Lower leg skin (tissue), 3 donors: ENCODE data around the gene PTPN2.

Source experiments
- POLR2A ChIP-seq, 2 donors: fragments of 450-650 bp; IDR thresholded peaks; one replicate each; pipeline ENCODE4 v1.6.1; 2016 to 2017; ENCODE audit warnings: antibody characterized with exemption in 2 of 2, mild to moderate bottlenecking in 1 of 2, moderate library complexity in 1 of 2
- TF ChIP-seq, protein P1 (sequence below), 3 donors: fragments of 450-650 bp; IDR thresholded peaks; one replicate each; pipeline ENCODE4 v1.5.1; 2016; ENCODE audit warnings: antibody characterized with exemption in 3 of 3, mild to moderate bottlenecking in 3 of 3, moderate library complexity in 2 of 3

DNA sequence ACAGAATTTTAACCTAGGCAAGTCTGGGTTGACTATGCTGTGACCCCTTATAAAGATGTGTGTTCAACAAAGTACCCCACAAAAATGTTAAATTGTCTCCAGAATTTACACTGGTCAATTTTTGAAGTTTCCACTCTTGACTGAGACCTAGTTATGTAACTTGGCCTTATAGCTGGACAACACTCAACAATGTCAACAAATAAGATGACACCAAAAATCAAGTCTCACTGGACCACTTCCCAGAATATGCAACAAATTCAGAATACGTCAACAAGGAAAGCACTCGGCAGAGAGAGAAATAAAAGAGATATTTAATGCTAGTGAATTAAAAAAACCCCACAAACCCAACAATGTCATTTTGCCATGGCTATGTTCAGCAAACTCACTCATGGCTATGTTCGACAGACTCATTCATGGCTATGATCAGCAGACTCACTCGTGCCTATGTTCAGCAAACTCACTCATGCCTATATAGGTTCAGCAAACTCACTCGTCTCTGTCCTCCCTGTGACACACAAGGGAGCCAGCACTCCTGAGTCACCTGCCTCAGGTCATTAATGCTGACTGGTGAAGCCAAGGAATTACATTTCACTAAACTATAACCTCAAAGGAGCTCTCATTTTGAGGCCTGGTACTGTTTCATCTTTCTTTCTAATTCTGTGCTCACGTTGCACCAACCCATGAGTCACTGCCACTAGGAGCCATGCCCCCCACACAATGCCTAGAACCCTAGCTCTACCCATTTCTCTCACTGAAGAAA is 72.7 kb downstream of the PTPN2 start:
- TF ChIP-seq, protein P1, sequence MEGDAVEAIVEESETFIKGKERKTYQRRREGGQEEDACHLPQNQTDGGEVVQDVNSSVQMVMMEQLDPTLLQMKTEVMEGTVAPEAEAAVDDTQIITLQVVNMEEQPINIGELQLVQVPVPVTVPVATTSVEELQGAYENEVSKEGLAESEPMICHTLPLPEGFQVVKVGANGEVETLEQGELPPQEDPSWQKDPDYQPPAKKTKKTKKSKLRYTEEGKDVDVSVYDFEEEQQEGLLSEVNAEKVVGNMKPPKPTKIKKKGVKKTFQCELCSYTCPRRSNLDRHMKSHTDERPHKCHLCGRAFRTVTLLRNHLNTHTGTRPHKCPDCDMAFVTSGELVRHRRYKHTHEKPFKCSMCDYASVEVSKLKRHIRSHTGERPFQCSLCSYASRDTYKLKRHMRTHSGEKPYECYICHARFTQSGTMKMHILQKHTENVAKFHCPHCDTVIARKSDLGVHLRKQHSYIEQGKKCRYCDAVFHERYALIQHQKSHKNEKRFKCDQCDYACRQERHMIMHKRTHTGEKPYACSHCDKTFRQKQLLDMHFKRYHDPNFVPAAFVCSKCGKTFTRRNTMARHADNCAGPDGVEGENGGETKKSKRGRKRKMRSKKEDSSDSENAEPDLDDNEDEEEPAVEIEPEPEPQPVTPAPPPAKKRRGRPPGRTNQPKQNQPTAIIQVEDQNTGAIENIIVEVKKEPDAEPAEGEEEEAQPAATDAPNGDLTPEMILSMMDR (IDR thresholded peaks at IDR 0.05): no peak
- no peak for TF ChIP-seq POLR2A (IDR thresholded peaks at IDR 0.05)
